GM18517 (cell line): Measurements from ENCODE around the gene MYOCD.

Source experiments
- ATAC-seq: cut with Tn5 transposase; IDR thresholded peaks from one replicate; pipeline ENCODE4 v1.9.1; 2021; ENCODE audit warnings: mild to moderate bottlenecking, moderate library complexity; ENCODE audit not compliant: unreplicated experiment

MYOCD gene

GRCh38 chr17:12642034-12642433 is 23.7 kb upstream of the MYOCD start:
- no peak for ATAC-seq

- ATAC-seq = no peak
Measured at GRCh38 chr17:12643822-12644221, 21.9 kb upstream of the MYOCD start.

- ATAC-seq = no peak
Measured at GRCh38 chr17:12644623-12645022, 21.1 kb upstream of the MYOCD start.

- no peak for ATAC-seq
Measured at GRCh38 chr17:12646761-12647422, 18.8 kb upstream of the MYOCD start.

- no peak for ATAC-seq
Measured at GRCh38 chr17:12648498-12648897, 17.2 kb upstream of the MYOCD start.

GRCh38 chr17:12655936-12656335 is 9.8 kb upstream of the MYOCD start:
- no peak for ATAC-seq

- no peak for ATAC-seq
Measured at GRCh38 chr17:12656354-12656753, 9.3 kb upstream of the MYOCD start.

GRCh38 chr17:12659500-12659899 is 6.2 kb upstream of the MYOCD start:
- no peak for ATAC-seq

GRCh38 chr17:12664252-12664651 is 1.4 kb upstream of the MYOCD start:
- no peak for ATAC-seq

- ATAC-seq = no peak
Measured at GRCh38 chr17:12664894-12665262, 812 bp upstream of the MYOCD start.

- no peak for ATAC-seq
Measured at GRCh38 chr17:12666718-12667117, 1.0 kb downstream of the MYOCD start.

GRCh38 chr17:12667299-12667958 is 1.7 kb downstream of the MYOCD start:
- no peak for ATAC-seq

- no peak for ATAC-seq
Measured at GRCh38 chr17:12671906-12672305, 6.2 kb downstream of the MYOCD start.

- ATAC-seq = no peak
Measured at GRCh38 chr17:12672947-12673346, 7.3 kb downstream of the MYOCD start.

- ATAC-seq = no peak
Measured at GRCh38 chr17:12673788-12674187, 8.1 kb downstream of the MYOCD start.

- ATAC-seq = no peak
Measured at GRCh38 chr17:12680407-12680897, 14.8 kb downstream of the MYOCD start.

- no peak for ATAC-seq
Measured at GRCh38 chr17:12680993-12681392, 15.3 kb downstream of the MYOCD start.

- ATAC-seq = no peak
Measured at GRCh38 chr17:12683299-12683698, 17.6 kb downstream of the MYOCD start.

GRCh38 chr17:12686486-12686885 is 20.8 kb downstream of the MYOCD start:
- no peak for ATAC-seq

- no peak for ATAC-seq
Measured at GRCh38 chr17:12688382-12688781, 22.7 kb downstream of the MYOCD start.

GRCh38 chr17:12691173-12691572 is 25.5 kb downstream of the MYOCD start:
- ATAC-seq = no peak

- ATAC-seq = no peak
Measured at GRCh38 chr17:12693640-12694039, 27.9 kb downstream of the MYOCD start.

GRCh38 chr17:12706070-12706469 is 40.4 kb downstream of the MYOCD start:
- no peak for ATAC-seq
